ENCODE data around the gene CLDND1. TPM values are rescaled to one million over a fixed set of nuclear protein-coding genes. Genes with fewer than 3 reads are reported as not detected.

The CLDND1 gene
- total RNA-seq, 1 experiment from 2014 or later, result 77.3 TPM

DNA sequence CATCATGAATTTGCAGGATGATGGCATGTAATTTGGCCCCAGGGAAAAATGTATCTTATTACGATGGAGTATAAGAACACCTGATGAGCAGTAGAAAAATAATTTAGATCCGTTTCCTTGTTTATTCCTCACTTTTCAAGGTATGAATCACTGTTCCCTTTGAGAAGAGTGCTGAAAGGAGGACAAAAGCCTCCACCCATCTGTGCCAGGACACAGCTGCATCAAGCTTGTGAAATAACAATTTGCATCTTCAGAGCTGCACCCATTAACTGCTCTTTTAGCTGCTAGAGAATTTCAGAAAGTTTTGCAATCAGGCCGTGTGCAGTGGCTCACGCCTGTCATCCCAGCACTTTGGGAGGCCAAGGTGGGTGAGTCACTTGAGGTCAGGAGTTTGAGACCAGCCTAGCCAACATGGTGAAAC, 9.6 kb downstream of the CLDND1 start:
- Histone ChIP-seq H3K9me3 (ENCODE audit: control insufficient read depth, insufficient read depth, low read depth, low read length) (no peaks in the 10 kb centered on the region), H3K4me1 (ENCODE audit: control insufficient read depth, insufficient read depth, low read length) (no peaks in the 10 kb centered on the region), H3K27ac (ENCODE audit: low read length) (no peak overlapping the region), H3K27me3 (ENCODE audit: control insufficient read depth, insufficient read depth, low read length) (no peaks in the 10 kb centered on the region), H3K36me3 (ENCODE audit: control insufficient read depth, insufficient read depth, low read length) (peaks cover 25% of the 10 kb centered on the region), H3K4me3 (ENCODE audit: low read depth in 2 of 2, low read length in 2 of 2) (no peak overlapping the region)
- intact Hi-C loops (cut with micrococcal nuclease; ENCODE audit: unreplicated experiment), result no loop called here
- ChIA-PET CTCF (no interaction called here), POLR2A (no interaction called here)
- in situ Hi-C loops (cut with HindIII; ENCODE audit: low pct_unique_long_range_greater_than_20kb, low sequenced_read_pairs), result no loop called here
- TF ChIP-seq TCF7L2 (IDR thresholded peaks at IDR 0.05; ENCODE audit: low read depth, low read length) (no peak), SIN3A (IDR thresholded peaks at IDR 0.05; ENCODE audit: borderline replicate concordance, insufficient read depth, low read depth, low read length) (no peak), CTCF (IDR thresholded peaks at IDR 0.05) (no peak), POLR2AphosphoS5 (IDR thresholded peaks at IDR 0.05; ENCODE audit: low read depth, low read length) (no peak)
- TF ChIP-seq, protein P1, sequence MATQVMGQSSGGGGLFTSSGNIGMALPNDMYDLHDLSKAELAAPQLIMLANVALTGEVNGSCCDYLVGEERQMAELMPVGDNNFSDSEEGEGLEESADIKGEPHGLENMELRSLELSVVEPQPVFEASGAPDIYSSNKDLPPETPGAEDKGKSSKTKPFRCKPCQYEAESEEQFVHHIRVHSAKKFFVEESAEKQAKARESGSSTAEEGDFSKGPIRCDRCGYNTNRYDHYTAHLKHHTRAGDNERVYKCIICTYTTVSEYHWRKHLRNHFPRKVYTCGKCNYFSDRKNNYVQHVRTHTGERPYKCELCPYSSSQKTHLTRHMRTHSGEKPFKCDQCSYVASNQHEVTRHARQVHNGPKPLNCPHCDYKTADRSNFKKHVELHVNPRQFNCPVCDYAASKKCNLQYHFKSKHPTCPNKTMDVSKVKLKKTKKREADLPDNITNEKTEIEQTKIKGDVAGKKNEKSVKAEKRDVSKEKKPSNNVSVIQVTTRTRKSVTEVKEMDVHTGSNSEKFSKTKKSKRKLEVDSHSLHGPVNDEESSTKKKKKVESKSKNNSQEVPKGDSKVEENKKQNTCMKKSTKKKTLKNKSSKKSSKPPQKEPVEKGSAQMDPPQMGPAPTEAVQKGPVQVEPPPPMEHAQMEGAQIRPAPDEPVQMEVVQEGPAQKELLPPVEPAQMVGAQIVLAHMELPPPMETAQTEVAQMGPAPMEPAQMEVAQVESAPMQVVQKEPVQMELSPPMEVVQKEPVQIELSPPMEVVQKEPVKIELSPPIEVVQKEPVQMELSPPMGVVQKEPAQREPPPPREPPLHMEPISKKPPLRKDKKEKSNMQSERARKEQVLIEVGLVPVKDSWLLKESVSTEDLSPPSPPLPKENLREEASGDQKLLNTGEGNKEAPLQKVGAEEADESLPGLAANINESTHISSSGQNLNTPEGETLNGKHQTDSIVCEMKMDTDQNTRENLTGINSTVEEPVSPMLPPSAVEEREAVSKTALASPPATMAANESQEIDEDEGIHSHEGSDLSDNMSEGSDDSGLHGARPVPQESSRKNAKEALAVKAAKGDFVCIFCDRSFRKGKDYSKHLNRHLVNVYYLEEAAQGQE (IDR thresholded peaks at IDR 0.05; ENCODE audit: insufficient read depth in 1 of 2, low read depth in 2 of 2, low read length in 1 of 2), result no peak
- ATAC-seq, result no peak
- BruUV-seq (replicated peaks), result no TSS peak
- no peak for DNase-seq (ENCODE audit: low read depth, low spot score)

- peaks cover 20% of the 10 kb centered on the region for H3K36me3 ChIP-seq (ENCODE audit: control insufficient read depth, insufficient read depth, low read length)
- TF ChIP-seq SIN3A (IDR thresholded peaks at IDR 0.05; ENCODE audit: borderline replicate concordance, insufficient read depth, low read depth, low read length) (no peak), POLR2AphosphoS5 (IDR thresholded peaks at IDR 0.05; ENCODE audit: low read depth, low read length) (no peak), CTCF (IDR thresholded peaks at IDR 0.05) (no peak), TCF7L2 (IDR thresholded peaks at IDR 0.05; ENCODE audit: low read depth, low read length) (no peak)
- TF ChIP-seq, protein P1 (IDR thresholded peaks at IDR 0.05; ENCODE audit: insufficient read depth in 1 of 2, low read depth in 2 of 2, low read length in 1 of 2), result no peak
- no peak for DNase-seq (ENCODE audit: low read depth, low spot score)
- ATAC-seq, result no peak
- H3K27me3 ChIP-seq (ENCODE audit: control insufficient read depth, insufficient read depth, low read length), result no peaks in the 10 kb centered on the region
- H3K4me1 ChIP-seq (ENCODE audit: control insufficient read depth, insufficient read depth, low read length), result no peaks in the 10 kb centered on the region
- in situ Hi-C loops (cut with HindIII; ENCODE audit: low pct_unique_long_range_greater_than_20kb, low sequenced_read_pairs) (no loop called here), intact Hi-C loops (cut with micrococcal nuclease; ENCODE audit: unreplicated experiment) (no loop called here)
- POLR2A ChIA-PET, result no interaction called here
- no peak overlapping the region for H3K27ac ChIP-seq (ENCODE audit: low read length)
- H3K9me3 ChIP-seq (ENCODE audit: control insufficient read depth, insufficient read depth, low read depth, low read length), result no peaks in the 10 kb centered on the region
- CTCF ChIA-PET, result no interaction called here
- BruUV-seq (replicated peaks), result no TSS peak
- H3K4me3 ChIP-seq (ENCODE audit: low read depth in 2 of 2, low read length in 2 of 2), result no peak overlapping the region
These were observed 10.1 kb downstream of the CLDND1 start for GRCh38 chr3:98512576-98512975.

Measured in Panc1 (cell line).